ENCODE data around the gene TIMM17B.
"Not testable (repeated sequence)": the region's sequence is repeated elsewhere in the genome, so short reads cannot be mapped to it uniquely, and the experiment has no call there.

The TIMM17B gene

GRCh38 chrX:48894891-48895290 is 2.7 kb downstream of the TIMM17B start:
- DNase-seq (ENCODE audit: low read depth, low spot score): no peak

- DNase-seq (ENCODE audit: low read depth, low spot score): no peak
These were observed 3.8 kb downstream of the TIMM17B start for GRCh38 chrX:48893556-48894348.

- no peak for DNase-seq (ENCODE audit: low read depth, low spot score)
These were observed 4.7 kb downstream of the TIMM17B start for GRCh38 chrX:48892896-48893295.

GRCh38 chrX:48891402-48892288 is 5.9 kb downstream of the TIMM17B start:
- no peak for DNase-seq (ENCODE audit: low read depth, low spot score)

GRCh38 chrX:48890934-48891401 is 6.6 kb downstream of the TIMM17B start:
- DNase-seq (ENCODE audit: low read depth, low spot score): no peak

- DNase-seq (ENCODE audit: low read depth, low spot score): no peak
These were observed 7.2 kb downstream of the TIMM17B start for GRCh38 chrX:48890296-48890925.

- DNase-seq (ENCODE audit: low read depth, low spot score): not testable (repeated sequence)
These were observed 11.0 kb downstream of the TIMM17B start for GRCh38 chrX:48886586-48886985.

- no peak for DNase-seq (ENCODE audit: low read depth, low spot score)
These were observed 13.8 kb downstream of the TIMM17B start for GRCh38 chrX:48883729-48884128.

GRCh38 chrX:48876944-48877343 is 20.6 kb downstream of the TIMM17B start:
- not testable (repeated sequence) for DNase-seq (ENCODE audit: low read depth, low spot score)

GRCh38 chrX:48872017-48872416 is 25.6 kb downstream of the TIMM17B start:
- not testable (repeated sequence) for DNase-seq (ENCODE audit: low read depth, low spot score)

- DNase-seq (ENCODE audit: low read depth, low spot score): no peak
These were observed 33.4 kb downstream of the TIMM17B start for GRCh38 chrX:48864210-48864609.

GRCh38 chrX:48854898-48855297 is 42.7 kb downstream of the TIMM17B start:
- DNase-seq (ENCODE audit: low read depth, low spot score): no peak

GRCh38 chrX:48854121-48854804 is 43.3 kb downstream of the TIMM17B start:
- DNase-seq (ENCODE audit: low read depth, low spot score): not testable (repeated sequence)

- DNase-seq (ENCODE audit: low read depth, low spot score): not testable (repeated sequence)
These were observed 44.1 kb downstream of the TIMM17B start for GRCh38 chrX:48853494-48853893.

- DNase-seq (ENCODE audit: low read depth, low spot score): no peak
These were observed 44.7 kb downstream of the TIMM17B start for GRCh38 chrX:48852857-48853256.

- DNase-seq (ENCODE audit: low read depth, low spot score): no peak
These were observed 48.7 kb downstream of the TIMM17B start for GRCh38 chrX:48848847-48849246.

All from activated naive CD8-positive, alpha-beta T cell treated with anti-CD3 and anti-CD28 coated beads, Interleukin-2, amount 50 U/mL, for 16 hours (primary cell).